A673 (cell line): ENCODE results near the gene TMA7B. TPM values are rescaled to one million over a fixed set of nuclear protein-coding genes. Genes with fewer than 3 reads are reported as not detected.

Source experiments
- BruUV-seq: library from RNA; stranded (reverse); fragments of 400-500 nt; replicated peaks from 2 replicates; lab custom pipeline; 2021; lab: Mats Ljungman, UMichigan
- CTCF ChIA-PET: fragments of 300-600 bp; sonication (Branson Sonifier 250); formaldehyde crosslinking; loops from one replicate; lab custom pipeline; 2022; ENCODE audit warnings: antibody characterized with exemption; lab: Charles Lee
- POLR2A ChIA-PET: fragments of 300-600 bp; sonication (Branson Sonifier 250); formaldehyde crosslinking; loops from one replicate; lab custom pipeline; 2022; ENCODE audit warnings: antibody characterized with exemption; ENCODE audit not compliant: low non-redundant PET; lab: Charles Lee
- DNase-seq: peaks from one replicate; pipeline ENCODE4 v3.0.0-alpha.2; 2015; ENCODE audit warnings: low spot score
- H3K27ac ChIP-seq: fragments of 200-600 bp; sonication (generic); 2 replicates; pipeline ENCODE4 v1.5.1; 2016; ENCODE audit warnings: mixed run types, low read depth, mild to moderate bottlenecking, mixed read lengths, antibody characterized with exemption, low read length; ENCODE audit not compliant: poor library complexity, severe bottlenecking
- H3K27me3 ChIP-seq: fragments of 200-600 bp; sonication (generic); replicated peaks from 2 replicates; pipeline ENCODE4 v1.6.1; 2017; ENCODE audit warnings: mixed run types, low read depth, mild to moderate bottlenecking, mixed read lengths, antibody characterized with exemption, low read length; ENCODE audit not compliant: insufficient read depth, poor library complexity
- H3K36me3 ChIP-seq: fragments of 200-600 bp; sonication (generic); 2 replicates; pipeline ENCODE4 v1.6.1; 2016; ENCODE audit warnings: mixed run types, mild to moderate bottlenecking, mixed read lengths, antibody characterized with exemption, low read length; ENCODE audit not compliant: insufficient read depth, poor library complexity, severe bottlenecking
- H3K4me1 ChIP-seq: fragments of 200-600 bp; sonication (generic); 2 replicates; pipeline ENCODE4 v1.6.1; 2017; ENCODE audit warnings: mixed run types, mild to moderate bottlenecking, mixed read lengths, antibody characterized with exemption, low read length; ENCODE audit not compliant: insufficient read depth, poor library complexity, severe bottlenecking
- H3K4me3 ChIP-seq: fragments of 200-600 bp; sonication (generic); 2 replicates; pipeline ENCODE4 v1.5.1; 2016; ENCODE audit warnings: low read depth, mixed run types, mild to moderate bottlenecking, mixed read lengths, low read length; ENCODE audit not compliant: poor library complexity, severe bottlenecking
- H3K9me3 ChIP-seq: fragments of 200-600 bp; sonication (generic); 2 replicates; pipeline ENCODE4 v1.6.1; 2016; ENCODE audit warnings: mixed run types, low read depth, mild to moderate bottlenecking, mixed read lengths, antibody characterized with exemption, low read length; ENCODE audit not compliant: poor library complexity, severe bottlenecking
- CTCF ChIP-seq: fragments of 300-800, 200-600 bp; sonication (generic); conservative IDR thresholded peaks from 2 replicates; pipeline ENCODE4 v1.5.1; 2017; ENCODE audit warnings: low read depth, mild to moderate bottlenecking, antibody characterized with exemption, low read length, moderate library complexity, mixed read lengths
- EZH2 ChIP-seq: fragments of 200-600 bp; sonication (generic); IDR thresholded peaks from 2 replicates; pipeline ENCODE4 v1.6.1; 2017; ENCODE audit warnings: borderline replicate concordance, low read depth, mild to moderate bottlenecking, mixed read lengths, antibody characterized with exemption, low read length; ENCODE audit not compliant: poor library complexity, severe bottlenecking
- intact Hi-C: fragments of 100-400 bp; cut with micrococcal nuclease; formaldehyde crosslinking; loops from one replicate; pipeline ENCODE4 v1.10.0; 2022; ENCODE audit not compliant: unreplicated experiment
- total RNA-seq: library from RNA; stranded (reverse); gene quantifications from 2 replicates; pipeline ENCODE4 v1.2.3, GENCODE V29; 2021

Gene TMA7B
- total RNA-seq, 1 experiment from 2014 or later: not detected

- intact Hi-C loops: no loop called here
- Histone ChIP-seq H3K27me3 (peaks cover 20% of the 10 kb centered on the region), H3K4me3 (no peak overlapping the region), H3K36me3 (no peaks in the 10 kb centered on the region), H3K27ac (no peak overlapping the region), H3K9me3 (no peaks in the 10 kb centered on the region), H3K4me1 (no peaks in the 10 kb centered on the region)
- TF ChIP-seq EZH2: no peak
- no peak for TF ChIP-seq CTCF
- DNase-seq: no peak
- CTCF ChIA-PET: no interaction called here
- POLR2A ChIA-PET: no interaction called here
- BruUV-seq: no TSS peak
Observed at GRCh38 chr22:39920134-39920743, 40.0 kb upstream of the TMA7B start.

GRCh38 chr22:39923696-39924095 lies 36.5 kb upstream of the TMA7B start:
- CTCF ChIA-PET: no interaction called here
- POLR2A ChIA-PET: no interaction called here
- peaks cover 29% of the 10 kb centered on the region for H3K27me3 ChIP-seq
- H3K9me3 ChIP-seq: no peaks in the 10 kb centered on the region
- no peak overlapping the region for H3K27ac ChIP-seq
- TF ChIP-seq CTCF (no peak), EZH2 (no peak)
- H3K4me3 ChIP-seq: no peak overlapping the region
- intact Hi-C loops: no loop called here
- DNase-seq: no peak
- H3K36me3 ChIP-seq: no peaks in the 10 kb centered on the region
- H3K4me1 ChIP-seq: no peaks in the 10 kb centered on the region
- BruUV-seq: no TSS peak

- TF ChIP-seq CTCF (no peak), EZH2 (no peak)
- no peak for DNase-seq
- intact Hi-C loops: no loop called here
- no peaks in the 10 kb centered on the region for H3K4me1 ChIP-seq
- CTCF ChIA-PET: no interaction called here
- POLR2A ChIA-PET: interaction anchor here (0.7 kb wide), 1 partner anchor 9 kb away, joined by 3 read pairs; no protein-coding TSS in a partner anchor
- no peaks in the 10 kb centered on the region for H3K9me3 ChIP-seq
- H3K27ac ChIP-seq: no peak overlapping the region
- H3K36me3 ChIP-seq: no peaks in the 10 kb centered on the region
- no peak overlapping the region for H3K4me3 ChIP-seq
- peaks cover 32% of the 10 kb centered on the region for H3K27me3 ChIP-seq
- no TSS peak for BruUV-seq
Observed at GRCh38 chr22:39924286-39924685, 35.9 kb upstream of the TMA7B start.
